Measurements from ENCODE around the gene SCGB2B2.
"Not testable (repeated sequence)": the region's sequence is repeated elsewhere in the genome, so short reads cannot be mapped to it uniquely, and the experiment has no call there.

Gene SCGB2B2, protein sequence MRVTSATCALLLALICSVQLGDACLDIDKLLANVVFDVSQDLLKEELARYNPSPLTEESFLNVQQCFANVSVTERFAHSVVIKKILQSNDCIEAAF

DNA sequence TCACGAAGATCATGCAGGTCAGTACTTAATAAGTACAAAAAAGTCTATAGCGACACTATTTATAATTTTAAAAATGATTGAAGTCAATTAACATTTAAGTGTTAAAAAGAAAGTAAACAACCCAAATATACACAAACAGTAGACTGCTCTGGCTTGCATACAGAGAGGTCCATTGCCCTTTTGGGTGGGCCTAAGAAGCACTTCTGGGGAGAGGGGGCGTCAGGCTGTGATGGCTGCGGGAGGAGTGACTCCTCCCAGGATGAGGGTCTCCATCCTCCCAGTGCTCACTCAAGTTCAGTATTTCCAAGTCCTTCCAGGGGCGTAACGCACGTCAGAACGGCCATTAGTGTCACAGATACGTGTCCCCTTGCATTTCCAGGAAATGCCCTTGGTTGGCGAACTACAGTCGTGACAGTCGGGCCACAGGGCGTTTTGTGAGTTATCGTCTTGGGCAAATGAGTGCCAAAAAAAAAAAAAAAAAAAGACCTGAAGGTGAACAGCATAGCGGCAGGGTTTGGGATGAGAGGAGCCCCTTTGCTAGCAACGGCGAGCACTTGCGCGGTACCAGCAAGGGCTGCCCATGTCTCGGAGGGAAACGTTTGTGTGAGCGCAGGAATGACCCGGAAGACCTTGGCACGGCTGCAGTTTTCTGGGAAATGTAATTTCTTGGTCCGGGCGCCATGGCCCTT, at the start of gene SCGB2B2:
Gene SCGB2B2 (minus strand): TSS at position 463 of the 689 bp plus-strand sequence. CDS start 82,596 bp downstream, outside the sequence.
- DNase-seq (ENCODE audit: low read depth in 2 of 2): no peak

DNA sequence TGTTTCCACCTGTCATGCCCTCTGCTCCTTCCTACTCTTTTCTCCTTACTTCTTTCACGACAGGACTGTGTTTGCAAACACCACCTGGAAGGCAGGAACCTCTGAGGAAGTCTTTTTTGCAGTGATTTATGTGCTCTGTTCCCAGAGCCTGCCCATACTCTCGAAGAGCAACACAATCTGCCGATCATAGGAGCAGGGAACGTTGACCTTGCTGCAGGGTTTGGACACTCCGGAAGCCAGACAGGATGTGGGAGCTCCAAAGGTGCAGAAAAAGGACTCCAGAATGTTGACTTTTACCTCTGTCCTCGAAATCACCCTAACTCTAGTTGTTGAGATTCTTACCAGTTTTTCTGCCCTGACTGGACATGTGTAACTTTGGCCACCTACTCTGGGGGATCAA, 48.4 kb upstream of the SCGB2B2 start:
- DNase-seq (ENCODE audit: low read depth in 2 of 2): no peak

DNA sequence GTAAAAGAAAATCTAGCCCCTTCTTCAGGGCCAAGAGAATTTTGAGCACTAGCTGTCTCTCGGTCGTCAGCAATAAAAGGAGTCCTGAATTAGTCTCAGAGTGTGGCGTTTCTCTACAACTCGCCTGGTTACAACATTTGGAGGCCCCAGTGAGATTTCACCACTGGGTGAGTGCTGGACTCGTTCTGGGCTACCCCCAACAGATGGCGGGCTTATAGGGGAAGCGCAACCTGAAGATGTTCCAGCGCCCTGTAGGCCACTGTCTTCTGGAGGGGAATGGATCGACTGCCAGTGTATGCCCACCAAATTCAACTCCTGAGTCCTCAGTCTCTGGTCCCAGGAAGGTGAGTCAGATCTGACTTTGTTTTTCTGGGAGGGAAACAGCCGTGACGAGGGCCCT, 45.4 kb upstream of the SCGB2B2 start:
- no peak for DNase-seq (ENCODE audit: low read depth in 2 of 2)

DNA sequence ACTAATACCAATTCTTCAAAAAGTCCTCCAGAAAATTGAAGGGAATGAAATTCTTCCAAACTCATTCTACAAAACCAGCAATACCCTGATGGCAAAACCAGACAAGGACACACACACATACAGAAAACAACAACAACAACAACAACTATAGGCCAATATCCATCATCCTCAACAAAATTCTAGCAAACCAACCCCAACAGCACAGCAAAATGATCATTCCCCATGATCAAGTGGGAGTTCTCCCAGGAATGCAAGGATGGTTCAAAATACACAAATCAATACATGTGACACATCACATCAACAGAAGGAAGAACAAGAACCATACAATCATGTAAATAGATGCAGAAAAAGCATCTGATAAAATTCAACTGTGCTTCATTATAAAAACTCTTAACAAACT, 38.4 kb upstream of the SCGB2B2 start:
- no peak for DNase-seq (ENCODE audit: low read depth in 2 of 2)

DNA sequence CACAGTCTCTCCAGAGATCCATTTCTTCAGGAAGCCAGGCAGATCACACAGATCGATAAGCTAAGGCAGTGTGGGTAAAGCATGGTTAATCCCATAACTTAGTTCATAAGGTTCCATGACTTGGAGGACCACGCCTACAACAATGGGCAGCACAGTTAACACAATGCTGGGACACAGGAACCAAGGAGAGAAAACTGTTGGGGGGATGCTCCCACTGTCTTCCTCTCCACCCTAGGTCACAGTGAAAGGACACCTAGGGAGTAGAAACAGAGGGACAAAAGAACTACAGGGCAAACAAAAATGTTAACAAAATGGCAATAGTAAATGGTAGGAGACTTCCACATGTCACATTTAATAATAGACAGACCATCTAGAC, 36.3 kb upstream of the SCGB2B2 start:
- DNase-seq (ENCODE audit: low read depth in 2 of 2): no peak

DNA sequence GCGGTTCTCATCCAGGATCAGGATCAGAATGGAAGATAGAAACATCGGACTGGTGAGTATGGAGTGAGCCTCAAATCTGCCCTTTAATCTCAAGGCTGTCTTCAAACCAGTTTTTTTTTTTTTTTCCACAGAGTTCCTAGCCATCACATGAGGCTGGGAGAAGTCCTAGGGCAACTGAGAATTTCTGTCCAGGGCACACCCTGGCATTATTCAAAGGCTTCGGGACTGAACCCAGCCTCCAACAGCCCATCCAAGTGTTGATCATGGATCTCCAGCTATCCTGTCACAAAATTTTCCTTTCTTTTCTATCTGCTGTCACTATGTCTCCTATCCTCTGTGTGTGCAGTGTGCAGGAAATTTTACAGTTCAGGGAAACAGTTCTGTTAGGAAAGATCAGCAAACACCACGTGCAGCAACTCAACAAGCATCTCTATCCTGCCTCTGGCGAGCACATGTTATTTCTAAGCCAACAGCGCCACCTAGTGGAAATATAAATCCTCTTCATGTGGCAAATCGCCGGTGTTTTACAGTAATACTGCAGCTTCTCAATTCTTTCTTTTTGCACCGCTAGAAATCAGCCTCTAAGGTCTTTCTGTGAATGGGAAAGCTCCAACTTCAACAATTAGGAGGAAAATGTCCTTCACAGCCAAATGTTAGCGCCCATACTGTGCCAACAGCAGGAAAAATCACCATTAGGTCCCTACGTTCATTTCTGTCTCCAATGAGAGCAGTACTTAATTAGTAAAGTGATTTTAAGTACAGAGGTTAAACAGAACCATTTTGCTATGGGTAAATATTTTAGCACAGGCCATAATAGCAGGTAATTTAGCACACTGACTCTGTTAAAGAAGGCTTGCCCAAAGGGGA, 35.7 kb upstream of the SCGB2B2 start:
- peak; percentile 25 to 32 for DNase-seq (ENCODE audit: low read depth in 2 of 2)

DNA sequence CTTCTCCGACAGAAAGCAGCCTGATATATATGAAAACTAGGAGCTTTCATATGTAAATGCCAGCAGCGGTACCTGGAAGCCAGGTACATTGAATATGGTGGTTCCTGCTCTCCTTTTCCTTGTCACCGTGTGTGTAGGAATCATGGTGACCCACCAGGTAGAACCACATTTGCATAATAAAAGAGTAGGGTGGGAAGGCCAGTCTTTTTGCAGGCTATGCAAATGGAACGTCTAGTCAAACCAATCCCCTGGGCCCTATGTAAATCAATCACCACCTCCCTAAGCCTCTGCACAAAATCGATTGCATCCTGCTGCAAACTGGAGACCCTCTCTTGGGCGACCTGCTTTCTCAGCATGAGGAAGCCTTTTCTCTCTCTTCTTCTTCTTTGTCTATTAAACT, 34.9 kb upstream of the SCGB2B2 start:
- no peak for DNase-seq (ENCODE audit: low read depth in 2 of 2)

DNA sequence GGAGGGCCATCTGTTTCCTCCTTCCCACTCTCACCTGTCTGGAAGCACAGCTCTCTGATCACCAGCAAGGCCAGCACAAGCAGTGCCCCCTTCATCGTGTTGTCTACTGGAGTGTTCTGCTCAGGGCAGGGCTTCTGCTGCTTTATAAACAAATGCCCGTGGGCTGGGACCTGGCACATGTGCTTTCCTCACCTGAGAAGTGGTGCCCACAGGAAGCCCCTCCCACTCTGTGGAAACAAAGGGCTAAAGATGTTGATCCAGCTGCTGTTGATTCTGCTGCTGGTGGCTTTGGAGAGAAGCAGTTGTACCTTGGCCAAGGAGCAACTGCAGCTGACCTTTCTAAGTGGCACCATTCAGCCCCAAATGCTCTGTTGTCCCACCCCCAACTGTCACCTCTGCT, 30.7 kb upstream of the SCGB2B2 start:
- DNase-seq (ENCODE audit: low read depth in 2 of 2): no peak

DNA sequence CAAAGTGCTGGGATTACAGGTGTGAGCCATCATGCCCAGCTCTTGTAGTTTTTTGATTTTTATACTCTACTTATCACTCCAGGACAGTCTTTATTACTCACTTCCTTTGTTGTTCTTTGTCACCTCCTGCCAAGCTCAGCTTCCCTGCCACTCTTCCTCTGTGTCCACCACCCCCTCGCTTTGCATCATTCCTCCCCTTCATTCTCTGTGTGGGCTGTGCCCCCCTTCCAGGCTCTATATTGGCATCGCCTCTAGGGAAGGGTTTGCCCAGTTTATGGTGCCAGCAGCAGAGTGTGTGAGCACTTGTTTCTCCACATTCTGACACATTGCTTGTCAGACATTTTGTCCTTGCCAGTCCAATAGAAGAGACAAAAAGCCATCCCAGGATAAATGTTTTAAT, 15.6 kb upstream of the SCGB2B2 start:
- no peak for DNase-seq (ENCODE audit: low read depth in 2 of 2)

DNA sequence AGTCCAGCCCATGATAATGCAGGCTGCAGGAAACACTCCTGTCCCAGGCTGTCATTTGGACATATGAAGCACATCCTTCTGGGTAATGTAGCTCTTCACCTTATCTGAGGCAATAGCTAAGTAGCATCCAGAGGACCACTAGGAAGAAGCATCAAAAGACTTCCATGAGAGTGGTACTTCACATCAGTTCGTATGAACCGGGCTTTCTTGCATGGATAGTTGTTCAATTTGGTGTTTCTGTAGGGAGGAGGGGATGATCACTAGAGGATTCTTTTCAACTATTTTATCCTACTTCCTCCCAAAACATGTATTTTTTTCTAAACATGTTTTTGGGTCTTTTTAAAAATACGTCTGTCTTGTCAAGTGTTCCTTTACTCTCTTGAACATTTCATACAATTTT, 13.4 kb upstream of the SCGB2B2 start:
- no peak for DNase-seq (ENCODE audit: low read depth in 2 of 2)

DNA sequence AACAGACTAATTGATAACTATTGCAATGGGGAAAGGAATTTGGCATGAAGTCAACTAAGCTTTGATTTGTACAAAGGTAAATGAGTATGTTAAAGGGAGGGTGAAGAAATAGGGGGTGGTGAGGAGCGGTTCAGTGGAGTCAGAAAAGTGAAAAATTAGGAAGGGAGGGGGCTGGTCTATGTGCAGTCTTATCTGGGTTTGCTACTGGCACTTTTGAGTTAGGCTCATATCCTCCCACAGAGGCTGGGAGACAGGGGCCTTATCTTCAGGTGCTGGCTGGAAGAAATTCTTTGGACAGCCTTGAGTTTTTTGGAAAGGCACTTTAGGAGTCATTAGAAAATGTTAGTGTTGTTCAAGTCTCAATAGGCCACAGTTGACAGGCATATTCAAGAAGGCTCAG, 11.6 kb upstream of the SCGB2B2 start:
- DNase-seq (ENCODE audit: low read depth in 2 of 2): no peak

DNA sequence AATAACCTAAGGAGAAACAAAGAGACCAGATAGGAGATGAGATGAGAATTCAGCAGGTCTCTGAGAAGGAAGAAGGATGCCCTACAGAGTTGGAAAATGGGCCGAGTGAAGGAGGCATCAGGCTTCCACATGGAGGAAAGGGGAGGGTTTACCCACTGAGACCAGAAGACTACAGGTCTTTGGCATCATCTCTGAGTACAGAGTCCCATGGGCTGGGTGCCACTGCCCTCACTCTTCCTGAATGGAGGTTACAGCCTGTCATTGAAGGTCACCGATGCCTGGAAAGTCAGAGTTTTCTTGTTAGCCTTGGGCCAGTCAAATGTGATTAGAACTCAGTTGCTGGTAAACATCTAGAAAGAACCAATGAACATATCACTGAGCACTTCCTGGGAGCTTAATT, 10.4 kb upstream of the SCGB2B2 start:
- no peak for DNase-seq (ENCODE audit: low read depth in 2 of 2)

DNA sequence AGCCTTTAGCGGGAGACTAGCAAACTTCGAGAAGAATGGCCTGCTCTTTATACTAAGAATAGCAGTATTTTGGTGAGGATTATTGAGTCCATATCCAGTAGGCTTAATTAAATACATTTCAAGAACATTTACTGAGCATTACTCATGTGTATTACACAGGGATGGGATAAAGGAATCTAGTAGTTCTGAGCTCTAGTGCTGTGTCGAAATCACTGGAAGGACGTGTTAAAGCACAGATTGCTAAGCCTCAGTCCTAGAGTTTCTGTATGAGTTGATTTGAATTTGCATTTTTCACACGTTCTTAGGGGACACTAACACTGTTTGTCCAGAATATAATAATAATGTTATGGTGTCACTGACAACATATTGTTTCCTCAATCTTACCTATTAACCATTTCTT, 9.5 kb upstream of the SCGB2B2 start:
- DNase-seq (ENCODE audit: low read depth in 2 of 2): no peak

DNA sequence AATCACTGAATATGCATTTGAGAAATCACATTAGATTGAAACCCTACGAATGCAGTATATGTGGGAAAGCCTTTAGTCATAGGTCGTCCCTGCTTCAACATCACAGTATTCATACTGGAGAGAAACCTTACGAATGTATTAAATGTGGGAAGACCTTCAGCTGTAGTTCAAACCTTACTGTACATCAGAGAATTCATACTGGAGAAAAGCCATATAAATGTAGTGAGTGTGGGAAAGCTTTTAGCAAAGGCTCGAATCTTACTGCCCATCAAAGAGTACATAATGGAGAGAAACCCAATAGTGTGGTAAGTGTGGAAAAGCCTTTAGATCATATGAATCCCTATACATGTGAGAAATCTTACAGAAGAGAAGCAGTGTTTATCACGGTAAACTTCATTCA, 8.3 kb upstream of the SCGB2B2 start:
- not testable (repeated sequence) for DNase-seq (ENCODE audit: low read depth in 2 of 2)

DNA sequence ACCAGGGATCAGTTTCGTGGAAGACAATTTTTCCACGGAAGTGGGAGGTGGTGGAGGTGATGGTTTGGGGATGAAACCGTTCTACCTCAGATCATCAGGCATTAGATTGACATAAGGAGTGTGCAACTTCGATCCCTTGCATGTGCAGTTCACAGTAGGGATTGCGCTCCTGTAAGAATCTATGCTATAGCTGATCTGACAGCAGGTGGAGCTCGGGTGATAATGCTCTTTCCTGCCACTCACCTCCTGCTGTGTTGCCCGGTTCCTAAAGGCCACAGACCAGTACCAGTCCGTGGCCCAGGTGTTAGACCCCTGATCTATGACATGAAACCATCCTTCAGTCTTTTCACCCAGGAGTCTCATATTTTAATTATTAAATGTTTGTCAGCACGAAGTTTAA, 4.5 kb upstream of the SCGB2B2 start:
- no peak for DNase-seq (ENCODE audit: low read depth in 2 of 2)

DNA sequence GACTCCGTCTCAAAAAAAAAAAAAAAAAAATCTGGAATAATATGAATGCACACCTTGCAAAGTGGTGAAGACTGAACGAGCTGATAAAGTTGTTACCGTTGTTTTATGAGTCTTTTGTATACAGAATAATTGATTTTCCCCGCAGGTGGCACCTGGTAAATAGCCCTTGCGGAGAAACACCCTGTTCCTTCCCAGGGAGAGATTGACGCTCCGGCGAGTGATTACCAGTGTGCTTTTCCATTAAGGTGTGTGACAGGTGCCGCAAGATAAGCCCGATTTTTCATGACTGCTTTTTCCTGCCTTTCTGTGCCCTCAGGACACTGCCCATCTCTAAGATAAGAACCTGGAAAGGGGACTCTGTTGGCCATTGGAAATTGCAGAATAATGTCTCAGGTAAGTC, 1.5 kb upstream of the SCGB2B2 start:
- DNase-seq (ENCODE audit: low read depth in 2 of 2): no peak

DNA sequence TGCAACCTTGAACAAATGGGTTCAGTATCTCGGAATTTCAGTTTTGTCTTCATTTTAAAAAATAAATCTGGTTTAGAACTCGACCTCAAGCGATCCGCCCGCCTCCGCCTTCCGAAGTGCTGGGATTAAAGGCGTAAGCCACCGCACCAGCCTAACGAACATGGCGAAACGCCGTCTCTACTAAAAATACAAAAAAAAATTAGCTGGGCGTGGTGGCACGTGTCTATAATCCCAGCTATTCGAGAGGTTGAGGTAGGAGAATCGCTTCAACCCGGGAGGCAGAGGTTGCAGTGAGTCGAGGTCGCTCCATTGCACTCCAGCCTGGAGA, 1.1 kb upstream of the SCGB2B2 start:
- no peak for DNase-seq (ENCODE audit: low read depth in 2 of 2)

DNA sequence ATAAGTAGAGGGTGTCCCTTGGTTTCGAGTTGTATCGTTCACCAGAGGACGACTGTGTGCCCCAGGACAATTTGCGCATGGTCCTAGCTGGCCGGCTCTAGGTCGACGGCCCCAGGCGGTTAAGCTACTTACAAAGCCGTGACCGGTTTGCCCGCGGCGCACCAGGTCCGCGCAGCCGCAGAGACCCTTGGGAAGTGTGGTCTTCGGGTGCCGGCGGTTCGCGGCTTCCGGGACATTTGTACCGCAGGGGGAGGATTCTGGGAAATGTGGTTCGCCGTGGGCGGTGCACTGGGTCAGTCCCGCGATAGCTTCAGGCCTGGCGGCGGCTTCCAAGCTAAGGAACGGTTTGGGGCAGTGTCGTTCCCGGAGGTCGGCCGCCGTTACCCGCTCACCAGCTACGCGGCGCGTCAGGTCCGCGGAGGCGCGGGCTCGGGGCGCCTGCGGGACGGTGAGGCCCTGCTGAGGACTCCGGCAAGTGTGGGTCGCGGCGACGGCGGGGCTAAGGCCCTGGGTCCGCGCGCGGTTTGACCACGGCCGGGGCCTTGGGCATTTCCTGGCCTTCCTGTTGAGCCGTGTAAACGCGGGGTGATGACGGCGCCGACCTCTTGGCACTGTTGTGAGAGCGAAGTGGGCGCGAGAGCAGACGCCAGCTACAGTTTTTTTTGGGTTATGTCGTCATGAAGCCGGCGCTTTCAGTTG, 576 bp upstream of the SCGB2B2 start, which contains the start of gene ZNF302:
Gene ZNF302 (plus strand): TSS at position 293 of the 699 bp plus-strand sequence. CDS start 1,127 bp downstream, outside the sequence.
- DNase-seq (ENCODE audit: low read depth in 2 of 2): peak; percentile 91 to 92

DNA sequence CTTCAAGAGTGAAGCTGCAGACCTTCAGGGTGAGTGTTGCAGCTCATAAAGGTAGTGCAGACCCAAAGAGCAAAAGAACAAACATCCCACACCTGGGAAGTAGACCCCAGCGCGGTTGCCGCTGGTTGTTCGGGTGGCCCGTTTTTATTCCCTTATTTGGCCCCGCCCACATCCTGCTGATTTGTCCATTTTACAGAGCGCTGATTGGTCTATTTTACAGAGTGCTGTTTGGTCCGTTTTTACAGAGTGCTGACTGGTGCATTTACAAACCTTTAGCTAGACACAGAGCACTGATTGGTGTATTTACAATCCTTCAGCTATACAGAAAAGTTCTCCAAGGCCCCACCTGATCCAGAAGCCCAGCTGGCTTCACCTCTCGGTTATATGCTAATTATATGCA, 1.0 kb downstream of the SCGB2B2 start:
- no peak for DNase-seq (ENCODE audit: low read depth in 2 of 2)

DNA sequence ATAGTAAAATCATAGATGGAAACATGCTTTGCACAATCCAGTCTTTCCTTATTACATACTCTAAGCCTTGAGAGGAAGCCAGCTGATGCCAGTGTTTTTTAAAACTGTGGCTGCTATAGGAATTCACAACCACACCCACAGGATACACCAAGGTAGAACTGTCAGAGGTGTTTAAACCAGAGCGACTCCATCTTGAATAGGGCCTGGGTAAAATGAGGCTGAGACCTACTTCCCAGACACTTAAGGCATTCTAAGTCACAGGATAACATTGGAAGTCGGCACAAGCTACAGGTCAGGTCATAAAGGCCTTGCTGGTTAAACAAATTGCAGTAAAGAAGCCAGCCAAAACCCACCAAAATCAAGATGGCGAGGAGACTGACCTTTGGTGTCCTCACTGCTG, 1.7 kb downstream of the SCGB2B2 start:
- no peak for DNase-seq (ENCODE audit: low read depth in 2 of 2)

DNA sequence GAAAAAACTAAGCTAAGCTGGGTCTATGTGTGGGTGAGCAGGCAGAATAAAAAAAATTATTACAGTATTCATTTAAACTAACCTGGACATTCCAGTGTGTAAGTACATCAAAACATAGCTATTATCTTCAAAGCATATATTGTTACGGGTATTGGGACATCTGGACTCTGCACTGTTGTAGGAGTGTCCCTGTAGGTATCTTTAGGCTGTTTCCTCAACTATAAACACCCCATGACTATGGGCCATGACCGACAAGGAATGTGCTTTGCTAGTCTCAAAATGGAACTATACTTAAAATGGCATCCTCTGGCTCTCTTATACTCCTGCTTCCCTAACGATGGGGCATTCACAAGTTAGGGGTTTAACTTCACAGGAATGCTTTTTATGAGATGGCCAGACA, 3.4 kb downstream of the SCGB2B2 start:
- DNase-seq (ENCODE audit: low read depth in 2 of 2): no peak

DNA sequence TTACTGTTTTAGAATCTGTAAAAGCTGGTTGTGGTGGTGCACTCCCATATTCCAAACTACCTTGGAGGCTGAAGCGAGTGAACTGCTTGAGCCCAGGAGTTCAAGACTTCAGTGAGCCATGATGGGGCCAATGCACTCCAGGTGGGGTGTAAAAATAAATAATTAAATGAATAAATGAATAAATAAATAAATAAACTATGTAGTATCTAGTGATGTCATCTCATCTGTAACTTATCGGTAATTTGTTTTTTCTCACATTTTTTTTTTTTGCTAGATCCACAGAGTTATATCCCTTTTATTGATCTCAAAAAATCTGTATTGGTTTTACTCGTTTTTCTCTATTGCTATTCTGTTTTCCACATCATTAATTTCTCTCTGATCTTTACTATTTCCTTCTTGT, 5.0 kb downstream of the SCGB2B2 start:
- DNase-seq (ENCODE audit: low read depth in 2 of 2): no peak

DNA sequence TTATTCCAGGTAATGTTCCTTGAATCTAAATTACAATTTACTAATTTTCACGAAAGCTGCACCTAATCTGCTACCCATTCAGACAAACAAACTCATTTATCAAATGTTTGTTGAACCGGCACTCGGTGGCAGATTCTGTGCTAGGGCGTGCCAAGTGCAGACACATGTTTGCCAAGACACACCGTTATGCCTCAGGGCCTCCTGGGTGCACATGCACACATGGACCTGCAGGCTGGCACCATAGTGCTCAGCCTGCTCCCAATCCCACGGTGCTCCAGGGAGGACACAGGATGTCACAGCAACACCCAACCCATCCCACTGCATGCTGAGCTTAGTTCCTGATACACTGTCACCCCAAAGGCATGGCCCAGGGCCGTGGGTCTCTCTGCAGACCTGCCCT, 7.7 kb downstream of the SCGB2B2 start:
- no peak for DNase-seq (ENCODE audit: low read depth in 2 of 2)
